Osteoblast (primary cell): ENCODE data around the gene GAL3ST2. TPM values are rescaled to one million over a fixed set of nuclear protein-coding genes. Genes with fewer than 3 reads are reported as not detected.
A peak's percentile ranks its signal among the peaks of the same experiment; 100 is the strongest.
"Not testable (repeated sequence)": the region's sequence is repeated elsewhere in the genome, so short reads cannot be mapped to it uniquely, and the experiment has no call there.

Source experiments
- DNase-seq: peaks from one replicate; pipeline ENCODE4 v3.0.0; 2011; ENCODE audit warnings: low spot score, mixed read lengths; ENCODE audit not compliant: insufficient read length; ENCODE audit errors: missing footprints
- H2AFZ ChIP-seq: 2 replicates; pipeline ENCODE4 v1.6.0; 2011; ENCODE audit warnings: mild to moderate bottlenecking, low read length
- H3K27ac ChIP-seq: 2 replicates; pipeline ENCODE4 v1.5.1; 2011; ENCODE audit warnings: mild to moderate bottlenecking, low read depth, low read length, moderate library complexity
- H3K27me3 ChIP-seq: 2 replicates; pipeline ENCODE4 v1.6.0; 2012; ENCODE audit warnings: mild to moderate bottlenecking, control low read depth, inconsistent platforms, low read length, moderate library complexity; ENCODE audit not compliant: insufficient read depth
- H3K36me3 ChIP-seq: 2 replicates; pipeline ENCODE4 v1.5.1; 2011; ENCODE audit warnings: mild to moderate bottlenecking, low read length, control low read depth, moderate library complexity; ENCODE audit not compliant: insufficient read depth
- H3K4me1 ChIP-seq: 2 replicates; pipeline ENCODE4 v1.5.1; 2011; ENCODE audit warnings: mild to moderate bottlenecking, low read length, control low read depth, moderate library complexity; ENCODE audit not compliant: insufficient read depth
- H3K4me2 ChIP-seq: 2 replicates; pipeline ENCODE4 v1.6.0; 2011; ENCODE audit warnings: mild to moderate bottlenecking, low read length; ENCODE audit not compliant: insufficient read depth
- H3K4me3 ChIP-seq: fragments of 200-600 bp; sonication (generic); 3 replicates; pipeline ENCODE4 v1.5.1; 2012; ENCODE audit warnings: mild to moderate bottlenecking, low read length, inconsistent platforms; ENCODE audit not compliant: insufficient read depth
- H3K79me2 ChIP-seq: 2 replicates; pipeline ENCODE4 v1.6.0; 2012; ENCODE audit warnings: mild to moderate bottlenecking, low read length, control low read depth, inconsistent platforms; ENCODE audit not compliant: insufficient read depth
- H3K9me3 ChIP-seq: 2 replicates; pipeline ENCODE4 v1.5.1; 2011; ENCODE audit warnings: low read depth, low read length, control low read depth
- H4K20me1 ChIP-seq: 2 replicates; pipeline ENCODE4 v1.6.0; 2012; ENCODE audit warnings: mild to moderate bottlenecking, low read length, control low read depth; ENCODE audit not compliant: insufficient read depth
- CTCF ChIP-seq: IDR thresholded peaks from 2 replicates; pipeline ENCODE4 v1.5.1; 2011; ENCODE audit warnings: mild to moderate bottlenecking, low read depth, low read length, moderate library complexity; ENCODE audit errors: extremely low read depth
- total RNA-seq: library from RNA; depleted of rRNA; stranded (reverse); fragments of >200 nt; gene quantifications from 2 replicates; pipeline ENCODE4 v1.2.3, GENCODE V29; 2012

Gene GAL3ST2
- total RNA-seq, 1 donor, result 0.36 TPM

GRCh38 chr2:241777686-241778627, 1.3 kb downstream of the GAL3ST2 start:
- no peaks in the 10 kb centered on the region for H3K36me3 ChIP-seq
- H3K27me3 ChIP-seq, result no peaks in the 10 kb centered on the region
- H3K9me3 ChIP-seq, result no peaks in the 10 kb centered on the region
- peaks cover 8% of the 10 kb centered on the region for H3K4me1 ChIP-seq
- no peak overlapping the region for H2AFZ ChIP-seq
- H3K4me3 ChIP-seq, result no peak overlapping the region
- no peak overlapping the region for H3K27ac ChIP-seq
- H4K20me1 ChIP-seq, result no peaks in the 10 kb centered on the region
- DNase-seq, result peak; percentile 77
- H3K79me2 ChIP-seq, result no peaks in the 10 kb centered on the region
- no peak for TF ChIP-seq CTCF
- no peak overlapping the region for H3K4me2 ChIP-seq

GRCh38 chr2:241780939-241781569, 4.4 kb downstream of the GAL3ST2 start:
- Histone ChIP-seq H3K79me2 (no peaks in the 10 kb centered on the region), H3K4me2 (no peak overlapping the region), H3K9me3 (no peaks in the 10 kb centered on the region), H3K27me3 (no peaks in the 10 kb centered on the region), H2AFZ (no peak overlapping the region), H3K4me3 (no peak overlapping the region), H3K27ac (no peak overlapping the region), H3K36me3 (no peaks in the 10 kb centered on the region), H4K20me1 (no peaks in the 10 kb centered on the region), H3K4me1 (no peaks in the 10 kb centered on the region)
- no peak for TF ChIP-seq CTCF
- no peak for DNase-seq

GRCh38 chr2:241782053-241782452, 5.4 kb downstream of the GAL3ST2 start:
- H3K27me3 ChIP-seq, H3K79me2 ChIP-seq, H3K27ac ChIP-seq, DNase-seq, H3K4me3 ChIP-seq, H3K4me1 ChIP-seq, H3K36me3 ChIP-seq, H3K4me2 ChIP-seq, H3K9me3 ChIP-seq, H4K20me1 ChIP-seq, H2AFZ ChIP-seq: not testable (repeated sequence)

GRCh38 chr2:241788135-241788534, 11.5 kb downstream of the GAL3ST2 start:
- Histone ChIP-seq H3K36me3 (no peaks in the 10 kb centered on the region), H3K4me1 (no peaks in the 10 kb centered on the region), H4K20me1 (no peaks in the 10 kb centered on the region), H2AFZ (no peak overlapping the region), H3K4me2 (no peak overlapping the region), H3K4me3 (no peak overlapping the region), H3K27ac (no peak overlapping the region), H3K27me3 (no peaks in the 10 kb centered on the region), H3K9me3 (no peaks in the 10 kb centered on the region), H3K79me2 (no peaks in the 10 kb centered on the region)
- no peak for TF ChIP-seq CTCF
- no peak for DNase-seq
